ENCODE results near the gene MCF2L.

MCF2L gene

GRCh38 chr13:113013878-113014751 lies 45.1 kb downstream of the MCF2L start:
- DNase-seq (ENCODE audit: low read depth in 1 of 2, low spot score in 1 of 2), result no peak

DNA sequence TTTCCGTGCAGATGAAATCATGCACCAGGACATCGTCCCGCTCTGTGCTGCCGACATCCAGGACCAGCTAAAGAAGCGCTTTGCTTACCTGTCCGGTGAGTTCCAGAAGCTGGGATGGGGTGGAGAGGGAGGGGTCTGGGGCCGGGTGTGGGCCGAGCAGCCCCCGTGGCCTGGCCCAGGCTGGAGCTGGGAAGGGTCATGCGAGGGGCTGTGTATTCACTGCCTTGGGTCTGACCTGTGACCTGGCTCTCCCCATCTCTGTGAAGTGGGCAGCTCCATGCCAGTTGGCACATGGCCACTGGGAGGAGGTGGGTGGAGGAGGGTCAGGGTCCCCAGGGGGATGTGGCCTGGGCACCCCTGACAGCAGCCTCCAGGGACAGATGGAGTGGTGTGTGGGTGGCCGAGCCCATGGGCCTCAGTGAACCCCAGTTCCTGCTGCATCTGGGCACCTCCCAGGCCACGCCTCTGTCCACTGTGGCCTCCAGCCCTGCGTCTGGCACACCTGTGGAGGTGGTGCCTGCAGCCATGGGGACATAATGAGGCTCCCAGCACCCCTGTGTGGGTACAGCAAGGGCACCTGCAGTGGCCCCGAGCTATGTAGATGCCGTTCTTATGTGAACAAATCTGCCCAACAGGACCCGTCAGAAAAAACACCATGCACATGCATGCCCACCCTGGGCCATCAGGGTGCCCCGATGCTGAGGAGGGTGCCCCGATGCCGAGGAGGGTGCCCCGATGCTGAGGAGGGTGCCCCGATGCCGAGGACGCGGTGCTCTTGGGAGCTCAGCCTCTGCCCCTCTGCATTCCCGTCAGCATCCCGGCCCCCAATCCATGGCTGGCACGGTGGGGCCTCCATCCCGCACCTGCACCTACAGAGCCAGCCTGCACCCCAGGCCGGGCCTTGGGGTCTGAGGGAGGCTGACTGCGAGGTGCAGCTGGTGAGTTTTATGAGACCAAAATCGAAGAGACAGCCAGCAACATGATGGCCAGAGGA lies 46.0 kb downstream of the MCF2L start:
- no peak for DNase-seq (ENCODE audit: low read depth in 1 of 2, low spot score in 1 of 2)

- no peak for DNase-seq (ENCODE audit: low read depth in 1 of 2, low spot score in 1 of 2)
Measured at GRCh38 chr13:113015826-113016525, 47.0 kb downstream of the MCF2L start.

GRCh38 chr13:113016526-113017295 lies 47.7 kb downstream of the MCF2L start:
- DNase-seq (ENCODE audit: low read depth in 1 of 2, low spot score in 1 of 2), result no peak

- no peak for DNase-seq (ENCODE audit: low read depth in 1 of 2, low spot score in 1 of 2)
Measured at GRCh38 chr13:113017506-113018215, 48.6 kb downstream of the MCF2L start.

- DNase-seq (ENCODE audit: low read depth in 1 of 2, low spot score in 1 of 2), result no peak
Measured at GRCh38 chr13:113018676-113019465, 49.9 kb downstream of the MCF2L start.

DNA sequence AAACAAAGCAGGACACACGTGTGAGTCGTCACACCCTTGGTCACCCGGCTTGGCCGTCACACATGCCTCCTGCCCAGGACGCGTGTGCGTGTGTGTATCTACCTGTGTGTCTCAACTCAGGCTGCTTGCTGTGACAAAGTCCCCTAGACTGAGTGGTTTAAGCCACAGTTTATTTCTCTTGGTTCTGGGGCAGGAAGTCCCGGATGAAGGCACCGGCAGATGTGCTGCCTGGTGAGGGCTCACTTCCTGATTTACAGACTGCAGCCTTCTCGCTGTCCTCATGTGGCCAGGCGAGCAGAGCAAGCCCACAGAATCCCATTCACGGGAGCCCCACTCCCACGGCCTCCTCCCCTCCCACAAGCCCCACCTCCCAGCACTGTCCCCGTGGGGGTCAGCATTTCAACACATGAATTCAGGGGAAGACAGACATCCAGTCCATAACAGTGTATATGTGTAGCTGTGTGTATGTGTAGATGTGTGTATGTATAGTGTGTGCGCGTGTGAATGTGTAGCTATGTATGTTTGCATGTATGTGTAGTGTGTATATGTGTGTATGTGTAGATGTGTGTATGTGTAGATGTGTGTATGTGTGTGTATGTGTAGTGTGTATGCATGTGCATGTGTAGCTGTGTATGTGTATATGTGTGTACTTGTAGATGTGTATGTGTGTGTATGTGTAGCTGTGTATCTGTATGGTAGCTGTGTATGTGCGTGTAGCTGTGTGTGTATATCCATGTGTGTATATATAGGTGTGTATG lies 51.5 kb downstream of the MCF2L start:
- DNase-seq (ENCODE audit: low read depth in 1 of 2, low spot score in 1 of 2), result no peak

DNA sequence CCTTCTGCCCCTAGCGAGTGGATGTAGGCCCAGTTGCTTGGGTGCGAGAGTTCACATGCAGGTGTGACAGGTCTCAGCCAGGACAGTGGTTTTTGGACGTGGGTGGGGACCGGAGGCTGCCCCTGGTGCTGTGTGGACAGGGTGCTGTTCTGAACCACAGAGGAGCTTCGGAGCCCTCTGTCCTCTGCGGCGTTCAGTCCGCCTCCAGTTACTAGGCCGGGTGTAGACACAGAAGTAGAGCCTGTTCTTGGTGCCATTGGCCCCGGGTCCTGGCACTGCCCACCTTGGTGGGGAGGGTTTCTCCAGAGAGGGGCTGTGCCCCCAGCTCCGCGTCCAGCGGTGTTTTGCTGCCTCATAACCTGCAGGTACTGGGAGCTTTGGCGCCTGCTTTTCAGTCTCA lies 52.4 kb downstream of the MCF2L start:
- DNase-seq (ENCODE audit: low read depth in 1 of 2, low spot score in 1 of 2), result no peak

DNA sequence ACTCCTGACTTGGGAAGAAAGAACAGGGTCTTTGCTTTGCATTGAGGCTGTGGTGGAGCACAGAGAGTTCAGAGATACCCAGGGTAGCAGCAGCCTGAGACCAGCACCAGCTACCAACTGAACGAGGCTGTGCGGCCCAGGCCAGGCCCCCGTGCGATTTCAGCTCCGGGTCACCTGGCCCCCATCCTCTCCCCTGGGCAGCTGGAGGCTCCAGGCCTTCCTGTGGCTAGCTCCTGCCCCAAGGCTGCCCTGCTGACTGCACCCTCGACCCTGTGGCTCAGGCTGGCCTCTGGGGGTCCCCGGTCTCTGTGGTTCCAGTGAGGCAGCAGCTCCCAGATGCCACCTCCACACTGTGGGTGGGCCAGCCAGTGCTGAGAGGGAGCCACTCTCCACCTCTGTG lies 52.8 kb downstream of the MCF2L start:
- no peak for DNase-seq (ENCODE audit: low read depth in 1 of 2, low spot score in 1 of 2)

GRCh38 chr13:113022391-113022744 lies 53.4 kb downstream of the MCF2L start:
- no peak for DNase-seq (ENCODE audit: low read depth in 1 of 2, low spot score in 1 of 2)

- DNase-seq (ENCODE audit: low read depth in 1 of 2, low spot score in 1 of 2), result no peak
Measured at GRCh38 chr13:113022745-113023574, 53.9 kb downstream of the MCF2L start.

DNA sequence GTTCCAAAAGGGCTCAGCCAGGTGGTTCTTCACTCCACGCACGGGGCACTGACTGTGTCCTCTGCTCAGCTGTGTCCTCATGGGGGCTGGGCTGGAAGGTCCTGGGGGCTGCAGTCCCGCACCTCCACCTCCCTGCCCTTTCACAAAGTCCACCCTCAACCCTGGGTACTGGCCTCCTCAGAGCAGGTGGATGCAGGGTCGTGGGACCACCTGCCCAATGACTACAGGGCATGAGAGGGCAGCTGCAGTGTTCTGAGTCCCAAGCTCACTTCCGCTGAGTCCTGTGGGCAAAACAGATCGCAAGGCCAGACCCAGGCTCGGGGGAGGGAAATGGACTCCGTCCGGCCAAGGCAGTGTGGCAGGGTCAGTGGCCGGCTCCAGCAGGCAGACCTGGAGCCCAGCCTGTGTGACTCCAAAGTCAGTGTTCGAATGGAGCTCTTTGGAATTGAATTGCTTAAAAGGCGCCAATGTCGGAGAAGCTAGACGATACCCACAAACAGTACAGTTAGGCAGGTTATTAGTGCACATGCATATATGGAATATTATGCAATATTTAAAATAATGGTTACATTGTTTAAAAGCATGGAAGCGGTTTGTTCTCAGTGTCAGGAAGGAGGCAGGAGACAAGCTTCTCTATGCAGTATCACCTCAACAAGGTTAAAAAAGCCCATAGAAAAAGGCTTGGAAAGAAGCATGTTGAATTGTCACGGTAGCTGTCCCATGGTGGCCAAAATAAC lies 54.8 kb downstream of the MCF2L start:
- DNase-seq (ENCODE audit: low read depth in 1 of 2, low spot score in 1 of 2), result no peak

GRCh38 chr13:113024466-113024865 lies 55.5 kb downstream of the MCF2L start:
- no peak for DNase-seq (ENCODE audit: low read depth in 1 of 2, low spot score in 1 of 2)

- DNase-seq (ENCODE audit: low read depth in 1 of 2, low spot score in 1 of 2), result no peak
Measured at GRCh38 chr13:113026391-113026910, 57.4 kb downstream of the MCF2L start.

DNA sequence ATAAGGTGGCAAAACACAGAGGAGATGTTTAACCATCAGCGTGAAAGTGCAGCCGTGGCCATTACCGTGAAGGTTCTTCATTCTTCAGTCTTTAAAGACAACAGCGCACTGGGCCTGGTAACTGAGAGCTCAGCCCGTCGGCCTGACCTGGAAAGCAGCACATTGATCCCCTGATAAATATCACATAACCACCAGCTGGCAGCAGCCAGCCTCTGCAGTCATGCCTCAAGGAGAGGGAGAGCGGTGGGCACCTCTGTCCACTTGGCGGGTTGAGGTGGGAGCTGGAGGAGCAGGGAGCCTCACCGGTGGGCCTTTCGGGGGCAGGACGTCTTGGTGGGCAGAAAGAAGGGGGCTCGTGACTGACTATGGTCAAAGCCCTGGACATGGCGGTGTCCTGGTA lies 58.1 kb downstream of the MCF2L start:
- no peak for DNase-seq (ENCODE audit: low read depth in 1 of 2, low spot score in 1 of 2)

- no peak for DNase-seq (ENCODE audit: low read depth in 1 of 2, low spot score in 1 of 2)
Measured at GRCh38 chr13:113027566-113027965, 58.6 kb downstream of the MCF2L start.
